H9 (cell line): Measurements from ENCODE around the gene DISC1. TPM values are rescaled to one million over a fixed set of nuclear protein-coding genes. Genes with fewer than 3 reads are reported as not detected.

Experiments used
- DNase-seq: peaks from one replicate; pipeline ENCODE4 v3.0.0-alpha.2; 2017
- H2AFZ ChIP-seq: one replicate; pipeline ENCODE4 v1.6.1; 2013; ENCODE audit warnings: mild to moderate bottlenecking, low read length, control low read depth, moderate library complexity
- H2AK5ac ChIP-seq: 2 replicates; pipeline ENCODE4 v1.6.1; 2013; ENCODE audit warnings: low read length, control low read depth, mixed read lengths; ENCODE audit not compliant: insufficient read length
- H2BK120ac ChIP-seq: one replicate; pipeline ENCODE4 v1.6.1; 2013; ENCODE audit warnings: low read depth, mild to moderate bottlenecking, low read length, control low read depth, inconsistent platforms; ENCODE audit not compliant: poor library complexity, severe bottlenecking
- H2BK12ac ChIP-seq: 2 replicates; pipeline ENCODE4 v1.6.1; 2013; ENCODE audit warnings: low read length, control low read depth, mixed read lengths, low read depth; ENCODE audit not compliant: insufficient read length
- H2BK15ac ChIP-seq: 2 replicates; pipeline ENCODE4 v1.6.1; 2013; ENCODE audit warnings: low read depth, low read length, control low read depth
- H2BK20ac ChIP-seq: one replicate; pipeline ENCODE4 v1.6.1; 2013; ENCODE audit warnings: low read depth, mild to moderate bottlenecking, low read length, control low read depth, inconsistent platforms; ENCODE audit not compliant: poor library complexity, severe bottlenecking
- H2BK5ac ChIP-seq: 2 replicates; pipeline ENCODE4 v1.6.1; 2013; ENCODE audit warnings: low read length, control low read depth, mixed read lengths; ENCODE audit not compliant: insufficient read length
- H3K14ac ChIP-seq: 2 replicates; pipeline ENCODE4 v1.6.1; 2013; ENCODE audit warnings: low read length, control low read depth; ENCODE audit not compliant: insufficient read depth
- H3K18ac ChIP-seq: 2 replicates; pipeline ENCODE4 v1.6.1; 2013; ENCODE audit warnings: low read depth, mild to moderate bottlenecking, mixed read lengths, low read length, control low read depth; ENCODE audit not compliant: insufficient read length
- H3K23ac ChIP-seq: 2 replicates; pipeline ENCODE4 v1.6.1; 2013; ENCODE audit warnings: low read length, control low read depth, mixed read lengths, low read depth; ENCODE audit not compliant: insufficient read length
- H3K23me2 ChIP-seq: 2 replicates; pipeline ENCODE4 v1.6.1; 2013; ENCODE audit warnings: low read depth, mild to moderate bottlenecking, mixed read lengths, low read length, control low read depth; ENCODE audit not compliant: insufficient read length, poor library complexity, severe bottlenecking
- H3K27ac ChIP-seq: 2 replicates; pipeline ENCODE4 v1.5.1; 2013; ENCODE audit warnings: low read length, control low read depth, mixed read lengths, low read depth; ENCODE audit not compliant: insufficient read length
- H3K27me3 ChIP-seq: 2 replicates; pipeline ENCODE4 v1.6.1; 2013; ENCODE audit warnings: low read length, control low read depth, inconsistent platforms; ENCODE audit not compliant: insufficient read depth
- H3K4ac ChIP-seq: 2 replicates; pipeline ENCODE4 v1.6.1; 2013; ENCODE audit warnings: low read depth, mild to moderate bottlenecking, control low read depth, inconsistent platforms, low read length, moderate library complexity
- H3K4me1 ChIP-seq: 2 replicates; pipeline ENCODE4 v1.6.1; 2013; ENCODE audit warnings: low read length, control low read depth, inconsistent platforms; ENCODE audit not compliant: insufficient read depth
- H3K4me2 ChIP-seq: 2 replicates; pipeline ENCODE4 v1.6.1; 2013; ENCODE audit warnings: low read length, control low read depth, mixed read lengths; ENCODE audit not compliant: insufficient read length, insufficient read depth
- H3K56ac ChIP-seq: 2 replicates; pipeline ENCODE4 v1.6.1; 2013; ENCODE audit warnings: low read depth, mild to moderate bottlenecking, mixed read lengths, low read length, control low read depth; ENCODE audit not compliant: insufficient read length
- H3K79me1 ChIP-seq: 2 replicates; pipeline ENCODE4 v1.6.1; 2013; ENCODE audit warnings: low read depth, mild to moderate bottlenecking, moderate library complexity, low read length, control low read depth, inconsistent platforms; ENCODE audit not compliant: insufficient read depth, poor library complexity, severe bottlenecking
- H3K79me2 ChIP-seq: 2 replicates; pipeline ENCODE4 v1.6.1; 2013; ENCODE audit warnings: low read length, control low read depth, inconsistent platforms; ENCODE audit not compliant: insufficient read depth
- H3K9ac ChIP-seq: 2 replicates; pipeline ENCODE4 v1.6.1; 2013; ENCODE audit warnings: low read length, control low read depth, mixed read lengths; ENCODE audit not compliant: insufficient read length; ENCODE audit errors: extremely low read depth
- H3K9me3 ChIP-seq: one replicate; pipeline ENCODE4 v1.6.1; 2013; ENCODE audit warnings: low read depth, low read length, inconsistent platforms; ENCODE audit not compliant: control insufficient read depth
- H3T11ph ChIP-seq: one replicate; pipeline ENCODE4 v1.6.1; 2013; ENCODE audit warnings: mild to moderate bottlenecking, low read length, control low read depth, inconsistent platforms
- H4K20me1 ChIP-seq: one replicate; pipeline ENCODE4 v1.6.1; 2013; ENCODE audit not compliant: control insufficient read depth, insufficient read length, insufficient read depth
- H4K5ac ChIP-seq: 2 replicates; pipeline ENCODE4 v1.6.1; 2013; ENCODE audit warnings: low read depth, mild to moderate bottlenecking, mixed read lengths, low read length, control low read depth; ENCODE audit not compliant: insufficient read length
- H4K8ac ChIP-seq: replicated peaks from 2 replicates; pipeline ENCODE4 v1.6.1; 2013; ENCODE audit warnings: low read length, control low read depth, mixed read lengths, low read depth; ENCODE audit not compliant: insufficient read length
- H4K91ac ChIP-seq: 2 replicates; pipeline ENCODE4 v1.6.1; 2013; ENCODE audit warnings: low read depth, mild to moderate bottlenecking, moderate library complexity, mixed read lengths, low read length, control low read depth; ENCODE audit not compliant: insufficient read length
- H3K27ac Mint-ChIP-seq, 3 experiments: 2 replicates in 2 of 3; 3 replicates in 1 of 3; pipeline ENCODE4 v1.8.0; 2020 to 2021; ENCODE audit warnings: mixed read lengths in 3 of 3, mild to moderate bottlenecking in 1 of 3, moderate library complexity in 1 of 3
- H3K27me3 Mint-ChIP-seq: 2 replicates; pipeline ENCODE4 v1.8.0; 2021; ENCODE audit warnings: low read depth, mild to moderate bottlenecking, moderate library complexity, mixed read lengths
- H3K36me3 Mint-ChIP-seq, 3 experiments: 2 replicates in 2 of 3; 3 replicates in 1 of 3; pipeline ENCODE4 v1.8.0; 2020 to 2021; ENCODE audit warnings: low read depth in 3 of 3, mixed read lengths in 3 of 3; ENCODE audit not compliant: insufficient read depth in 1 of 3
- H3K4me1 Mint-ChIP-seq, 2 experiments: 2 replicates each; pipeline ENCODE4 v1.8.0; 2020; ENCODE audit warnings: mixed read lengths in 2 of 2
- H3K4me3 Mint-ChIP-seq, 2 experiments: 2 replicates in 1 of 2; 3 replicates in 1 of 2; pipeline ENCODE4 v1.8.0; 2020 to 2021; ENCODE audit warnings: mild to moderate bottlenecking in 2 of 2, mixed read lengths in 2 of 2, moderate library complexity in 1 of 2
- H3K9me3 Mint-ChIP-seq, 2 experiments: 2 replicates in 1 of 2; 3 replicates in 1 of 2; pipeline ENCODE4 v1.8.0; 2020; ENCODE audit warnings: mild to moderate bottlenecking in 2 of 2, mixed read lengths in 2 of 2, moderate library complexity in 1 of 2
- WGBS: extraction: QIAGEN DNeasy Blood & Tissue Kit; methylation state at CpG from one replicate; pipeline ENCODE4 v1.1.7; 2013; ENCODE audit warnings: missing lambda C conversion rate, low lambda C conversion rate, mixed read lengths; ENCODE audit not compliant: insufficient read length; ENCODE audit errors: extremely low coverage; 5-methylcytosine and 5-hydroxymethylcytosine counted together
- total RNA-seq: library from RNA; stranded (reverse); gene quantifications from 2 replicates; pipeline ENCODE4 v1.2.1, GENCODE V29; 2021
- TF ChIP-seq, protein P1 (sequence below): fragments of 200-600 bp; sonication (generic); conservative IDR thresholded peaks from 3 replicates; pipeline ENCODE4 v1.8.0; 2021; ENCODE audit warnings: antibody characterized with exemption, mild to moderate bottlenecking

Gene DISC1
- total RNA-seq, 1 experiment from 2014 or later = 2.5 TPM

DNA sequence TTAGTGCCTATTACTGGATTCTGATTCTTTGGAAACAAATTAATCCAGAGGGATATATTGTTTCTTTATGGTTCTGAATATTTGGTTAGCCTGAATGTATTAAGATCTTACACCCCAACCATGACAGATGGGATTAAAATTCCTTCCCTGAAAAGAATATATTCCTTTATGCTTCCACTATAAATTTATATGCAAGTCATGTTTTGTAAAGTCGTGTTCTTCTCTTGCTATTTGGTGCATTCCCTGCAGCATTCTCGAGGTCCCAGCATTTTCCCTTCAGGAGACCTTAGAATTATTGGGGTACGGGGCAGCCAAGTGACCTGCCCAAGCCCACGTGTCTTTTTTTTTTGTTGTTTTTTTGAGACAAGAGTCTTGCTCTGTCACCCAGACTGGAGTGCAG is 62.4 kb downstream of the DISC1 start:
- H3K4me2 ChIP-seq = no peak overlapping the region
- no peaks in the 10 kb centered on the region for H4K20me1 ChIP-seq
- H2AK5ac ChIP-seq = no peak overlapping the region
- no peak overlapping the region for H4K91ac ChIP-seq
- no peaks in the 10 kb centered on the region for H3K27me3 ChIP-seq
- H2BK15ac ChIP-seq = no peak overlapping the region
- no CpG with 5 or more reads among the region's 4 CpGs for WGBS
- H3K18ac ChIP-seq = no peak overlapping the region
- no peak overlapping the region for H3T11ph ChIP-seq
- H3K56ac ChIP-seq = no peak overlapping the region
- no peak overlapping the region for H3K4me3 Mint-ChIP-seq
- peaks cover 9 to 16% (median 11%) of the 10 kb centered on the region in 3 experiments for H3K36me3 Mint-ChIP-seq
- no peak overlapping the region for H4K8ac ChIP-seq
- no peak overlapping the region for H3K4ac ChIP-seq
- H3K14ac ChIP-seq = no peak overlapping the region
- no peaks in the 10 kb centered on the region for H3K4me1 ChIP-seq
- no peaks in the 10 kb centered on the region for H3K79me1 ChIP-seq
- H3K27ac Mint-ChIP-seq = no peak overlapping the region
- no peak overlapping the region for H2BK12ac ChIP-seq
- no peak overlapping the region for H3K9ac ChIP-seq
- H2BK20ac ChIP-seq = no peak overlapping the region
- H3K79me2 ChIP-seq = no peaks in the 10 kb centered on the region
- H3K9me3 ChIP-seq = no peaks in the 10 kb centered on the region
- no peak overlapping the region for H2AFZ ChIP-seq
- H3K23ac ChIP-seq = no peak overlapping the region
- no peak overlapping the region for H2BK120ac ChIP-seq
- TF ChIP-seq, protein P1, sequence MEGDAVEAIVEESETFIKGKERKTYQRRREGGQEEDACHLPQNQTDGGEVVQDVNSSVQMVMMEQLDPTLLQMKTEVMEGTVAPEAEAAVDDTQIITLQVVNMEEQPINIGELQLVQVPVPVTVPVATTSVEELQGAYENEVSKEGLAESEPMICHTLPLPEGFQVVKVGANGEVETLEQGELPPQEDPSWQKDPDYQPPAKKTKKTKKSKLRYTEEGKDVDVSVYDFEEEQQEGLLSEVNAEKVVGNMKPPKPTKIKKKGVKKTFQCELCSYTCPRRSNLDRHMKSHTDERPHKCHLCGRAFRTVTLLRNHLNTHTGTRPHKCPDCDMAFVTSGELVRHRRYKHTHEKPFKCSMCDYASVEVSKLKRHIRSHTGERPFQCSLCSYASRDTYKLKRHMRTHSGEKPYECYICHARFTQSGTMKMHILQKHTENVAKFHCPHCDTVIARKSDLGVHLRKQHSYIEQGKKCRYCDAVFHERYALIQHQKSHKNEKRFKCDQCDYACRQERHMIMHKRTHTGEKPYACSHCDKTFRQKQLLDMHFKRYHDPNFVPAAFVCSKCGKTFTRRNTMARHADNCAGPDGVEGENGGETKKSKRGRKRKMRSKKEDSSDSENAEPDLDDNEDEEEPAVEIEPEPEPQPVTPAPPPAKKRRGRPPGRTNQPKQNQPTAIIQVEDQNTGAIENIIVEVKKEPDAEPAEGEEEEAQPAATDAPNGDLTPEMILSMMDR = no peak
- peaks cover 4% of the 10 kb centered on the region for H3K27me3 Mint-ChIP-seq
- no peak overlapping the region for H4K5ac ChIP-seq
- no peak overlapping the region for H2BK5ac ChIP-seq
- peaks cover 24 to 31% of the 10 kb centered on the region in 2 experiments for H3K9me3 Mint-ChIP-seq
- no peaks in the 10 kb centered on the region for H3K23me2 ChIP-seq
- peaks cover 11 to 12% of the 10 kb centered on the region in 2 experiments for H3K4me1 Mint-ChIP-seq
- no peak overlapping the region for H3K27ac ChIP-seq
- no peak for DNase-seq
